Activated CD8-positive, alpha-beta memory T cell treated with anti-CD3 and anti-CD28 coated beads for 4 hours (primary cell): Measurements from ENCODE around the gene RETREG3.
A peak's percentile ranks its signal among the peaks of the same experiment; 100 is the strongest.
"Not testable (repeated sequence)": the region's sequence is repeated elsewhere in the genome, so short reads cannot be mapped to it uniquely, and the experiment has no call there.

Source experiments
- DNase-seq, 2 donors: peaks; one replicate each; pipeline ENCODE4 v3.0.0-alpha.2; 2020; ENCODE audit warnings: low read depth in 2 of 2

Gene RETREG3

DNA sequence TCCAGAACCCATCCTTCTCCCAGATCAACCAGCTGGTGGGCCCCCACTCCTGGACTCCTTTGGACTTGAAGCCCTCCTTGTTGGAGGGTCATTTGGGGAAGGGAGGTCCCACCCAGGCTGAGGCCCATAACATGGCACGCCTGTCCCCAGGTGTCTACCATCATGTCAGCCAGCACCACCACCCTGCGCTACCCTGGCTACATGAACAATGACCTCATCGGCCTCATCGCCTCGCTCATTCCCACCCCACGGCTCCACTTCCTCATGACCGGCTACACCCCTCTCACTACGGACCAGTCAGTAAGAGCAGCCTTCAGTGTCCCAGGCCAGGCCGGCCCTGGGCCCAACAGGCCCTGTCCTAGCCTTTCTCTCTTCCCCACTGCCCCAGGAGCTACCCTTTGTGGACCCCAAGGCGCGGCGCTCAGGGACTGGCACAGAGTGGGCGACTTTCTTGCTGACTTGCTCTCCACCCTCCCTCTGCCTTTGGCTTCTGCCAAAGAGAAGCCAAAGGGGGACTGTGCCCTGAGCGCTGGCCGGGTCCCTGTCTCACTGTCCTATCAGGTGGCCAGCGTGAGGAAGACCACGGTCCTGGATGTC lies 4.6 kb upstream of the RETREG3 start:
- no peak for DNase-seq

DNA sequence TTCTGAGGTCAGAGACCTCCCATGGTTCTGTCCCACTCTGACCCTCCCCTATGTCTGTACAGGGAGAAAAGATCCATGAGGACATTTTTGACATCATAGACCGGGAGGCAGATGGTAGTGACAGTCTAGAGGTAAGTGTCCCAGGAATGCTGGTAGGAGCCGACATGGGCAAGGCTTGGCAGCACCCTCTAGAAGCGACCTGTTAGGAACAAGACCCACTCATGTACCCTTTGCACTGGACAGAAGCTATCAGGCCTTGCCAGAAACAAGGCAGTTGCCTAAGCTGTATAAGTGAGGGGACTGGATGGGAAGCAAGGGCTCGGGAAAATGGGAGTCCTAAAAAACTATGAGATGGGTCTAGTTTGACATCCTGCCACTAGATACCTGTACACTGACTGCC lies 2.8 kb upstream of the RETREG3 start:
- no peak for DNase-seq

DNA sequence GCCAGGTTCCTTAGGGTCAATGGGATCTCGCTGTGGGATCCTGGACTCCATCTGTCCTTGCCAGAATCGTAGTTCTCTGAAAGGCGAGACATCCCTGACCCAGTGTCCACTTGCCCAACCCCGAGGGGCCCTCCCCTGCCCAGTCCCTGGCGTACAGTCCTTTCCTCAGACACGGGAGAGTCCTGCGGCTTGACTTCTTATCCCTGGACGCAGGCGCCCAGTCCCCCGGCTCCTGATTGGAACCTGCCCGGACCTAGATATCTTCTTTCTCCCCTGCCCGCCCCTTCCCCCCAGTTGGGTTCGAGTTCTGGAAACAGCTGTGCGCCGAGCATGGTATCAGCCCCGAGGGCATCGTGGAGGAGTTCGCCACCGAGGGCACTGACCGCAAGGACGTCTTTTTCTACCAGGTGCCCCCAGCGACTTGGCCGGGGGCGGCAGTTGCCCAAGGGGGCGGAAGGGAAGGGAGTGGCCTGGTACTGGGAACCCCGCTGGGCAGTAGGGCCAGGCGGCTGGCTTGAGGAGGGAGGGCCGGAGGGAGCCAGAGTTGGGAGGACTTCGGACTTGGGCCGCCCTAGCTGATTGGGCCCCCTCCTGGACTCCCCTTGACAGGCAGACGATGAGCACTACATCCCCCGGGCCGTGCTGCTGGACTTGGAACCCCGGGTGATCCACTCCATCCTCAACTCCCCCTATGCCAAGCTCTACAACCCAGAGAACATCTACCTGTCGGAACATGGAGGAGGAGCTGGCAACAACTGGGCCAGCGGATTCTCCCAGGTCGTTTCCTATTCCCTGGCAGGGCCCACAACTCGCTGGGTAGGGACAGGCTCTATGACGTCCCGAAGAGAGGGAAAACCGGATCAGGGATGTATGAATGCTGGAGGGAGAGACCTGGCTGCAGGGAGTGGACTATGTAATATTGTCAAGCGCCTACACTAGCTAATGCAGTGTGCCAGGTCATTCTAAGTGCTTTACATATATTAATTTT lies 934 bp upstream of the RETREG3 start:
- DNase-seq: not testable (repeated sequence)

DNA sequence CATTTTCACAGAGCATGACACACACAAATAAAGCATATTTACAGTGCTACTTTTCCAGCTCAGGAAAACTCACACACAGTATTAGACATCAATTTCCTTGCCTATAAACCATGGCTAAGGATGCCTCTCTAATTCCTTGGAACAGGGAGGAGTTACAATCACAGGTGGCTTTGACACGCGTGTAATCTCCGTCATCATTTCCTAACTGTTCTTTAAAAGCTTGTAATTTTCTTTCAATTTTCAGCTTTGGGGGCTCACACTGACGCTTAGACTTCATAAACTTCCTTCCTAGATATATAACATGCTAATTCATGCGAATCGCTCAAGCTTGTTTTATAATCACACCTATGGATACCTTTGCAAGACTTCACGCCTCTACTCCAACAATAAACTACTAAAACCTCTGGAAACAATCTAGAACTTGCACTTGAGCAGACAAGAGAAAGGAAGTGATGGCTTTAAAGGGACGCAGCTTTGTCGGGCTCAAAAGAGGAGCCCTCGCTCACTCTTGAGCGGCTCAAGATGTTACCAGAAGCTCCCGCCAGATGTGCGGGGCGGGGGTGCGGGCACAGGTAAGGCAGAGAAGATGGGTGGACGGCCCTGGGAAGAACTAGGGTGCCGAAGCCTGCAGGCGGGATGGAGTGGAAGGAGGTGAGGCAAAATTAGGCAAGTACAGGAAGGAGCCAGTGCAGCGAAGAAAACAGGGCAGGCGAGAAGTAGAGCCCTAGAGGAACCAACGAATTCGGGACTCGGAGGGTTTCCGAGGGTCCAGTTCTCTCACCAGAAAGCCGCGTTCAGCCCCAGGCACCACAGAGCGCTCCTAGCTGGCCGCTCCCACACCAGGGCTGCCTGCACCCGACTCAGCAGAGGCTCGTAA lies 631 bp downstream of the RETREG3 start:
- DNase-seq: peak in 1 of 2 donors; percentile 6

DNA sequence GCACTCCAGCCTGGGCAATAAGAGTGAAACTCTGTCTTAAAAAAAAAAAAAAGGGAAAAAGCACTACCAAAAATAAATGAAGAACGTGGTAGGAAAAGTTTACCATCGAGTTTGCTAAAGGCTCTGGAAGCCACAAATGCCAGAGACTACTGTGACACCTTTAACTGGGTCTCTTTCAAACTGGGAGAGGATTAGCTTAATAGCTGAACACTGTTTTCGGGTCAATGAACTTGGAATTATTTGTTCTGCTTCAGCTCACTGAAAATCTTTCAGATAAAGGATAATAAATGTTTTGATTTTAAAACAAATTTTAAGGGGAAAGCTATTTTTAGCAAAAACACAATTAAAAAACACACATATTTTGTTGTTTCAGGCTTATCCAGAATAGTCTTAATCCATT lies 1.4 kb downstream of the RETREG3 start:
- DNase-seq: no peak

DNA sequence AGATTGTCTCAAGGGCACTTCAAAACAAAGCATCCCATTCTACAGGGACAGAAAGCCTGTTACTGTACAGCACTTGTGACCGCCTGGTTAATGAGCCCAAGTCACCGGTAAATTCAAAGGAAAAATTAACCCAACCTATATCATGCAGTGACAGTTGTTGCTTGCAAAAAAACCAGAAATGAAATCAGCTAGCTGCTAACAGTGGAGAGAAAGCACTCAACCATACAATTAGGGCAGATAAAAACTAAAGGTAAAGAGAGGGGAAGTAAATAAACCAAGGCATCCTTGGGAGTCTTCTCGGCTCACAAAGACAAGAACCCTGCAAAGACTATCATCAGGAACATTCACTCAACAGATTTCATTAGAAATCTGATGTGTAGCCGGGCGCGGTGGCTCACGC lies 5.9 kb downstream of the RETREG3 start:
- no peak for DNase-seq

DNA sequence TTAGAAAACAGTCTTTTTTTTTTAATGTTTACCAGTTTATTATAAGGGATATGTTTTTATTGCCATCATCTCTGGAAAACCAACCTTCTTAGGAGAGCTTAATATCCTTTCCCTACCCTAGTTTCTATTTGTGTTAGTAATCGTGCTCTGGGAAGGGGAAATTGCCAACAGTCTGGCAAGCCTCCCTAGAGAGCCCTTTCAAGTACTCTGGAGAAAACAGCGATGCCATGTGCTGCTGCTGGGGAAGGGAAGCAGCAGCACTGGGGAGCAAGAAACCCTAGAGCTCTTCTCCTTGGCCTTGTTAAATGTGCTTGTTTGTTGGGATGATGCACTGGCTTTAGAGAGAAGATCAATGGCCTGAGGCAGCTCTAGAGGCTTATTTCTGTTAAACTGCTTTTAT lies 10.3 kb downstream of the RETREG3 start:
- no peak for DNase-seq

DNA sequence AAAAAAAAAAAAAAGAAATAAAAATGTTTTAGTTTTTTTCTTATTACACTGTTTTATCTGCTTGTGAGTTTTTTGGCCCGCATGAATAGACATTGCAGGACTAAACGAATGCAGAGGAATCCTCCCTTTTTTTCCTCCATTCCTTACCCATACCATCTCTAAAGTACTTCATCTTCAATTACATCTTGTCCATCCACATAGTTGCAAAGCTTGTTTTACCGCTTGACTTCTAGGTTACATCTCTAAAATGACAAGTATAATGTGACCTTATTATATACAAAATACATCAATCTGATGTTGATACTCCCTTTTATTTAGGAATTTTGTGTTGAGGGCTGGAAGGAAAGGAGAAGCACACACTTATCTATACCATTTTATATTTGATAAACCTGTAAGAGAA lies 12.8 kb downstream of the RETREG3 start:
- DNase-seq: no peak

DNA sequence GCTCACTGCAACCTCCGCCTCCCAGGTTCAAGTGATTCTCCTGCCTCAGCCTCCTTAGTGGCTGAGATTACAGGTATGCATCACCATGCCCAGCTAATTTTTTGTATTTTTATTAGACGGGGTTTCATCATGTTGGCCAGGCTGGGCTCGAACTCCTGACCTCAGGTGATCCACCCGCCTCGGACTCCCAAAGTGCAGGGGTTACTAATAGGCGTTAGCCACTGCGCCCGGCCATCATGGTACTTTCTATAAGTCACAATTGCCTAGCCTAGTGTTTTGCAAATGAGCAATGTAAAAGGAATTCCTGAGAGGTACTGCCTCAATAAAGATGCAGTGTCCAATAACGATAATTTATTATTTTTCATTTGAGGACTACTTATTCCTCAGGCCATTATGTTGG lies 17.8 kb downstream of the RETREG3 start:
- no peak for DNase-seq

DNA sequence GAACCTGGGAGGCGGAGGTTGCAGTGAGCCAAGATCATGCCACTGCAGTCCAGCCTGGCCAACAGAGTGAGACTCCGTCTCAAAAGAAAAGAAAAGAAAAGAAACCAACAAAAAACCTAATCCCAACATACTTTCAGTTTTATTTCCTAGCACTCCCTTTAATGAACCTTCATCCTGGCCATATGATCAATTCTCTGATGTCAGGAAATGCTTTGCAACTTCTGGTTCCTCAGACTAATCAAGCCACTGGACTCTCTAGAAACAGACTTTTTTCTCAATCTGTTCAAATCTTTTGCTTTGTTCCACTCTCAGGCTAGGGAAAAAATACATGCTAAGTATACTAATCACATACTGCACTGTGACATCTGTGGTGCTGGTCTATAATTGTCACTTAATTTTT lies 18.3 kb downstream of the RETREG3 start:
- DNase-seq: no peak

DNA sequence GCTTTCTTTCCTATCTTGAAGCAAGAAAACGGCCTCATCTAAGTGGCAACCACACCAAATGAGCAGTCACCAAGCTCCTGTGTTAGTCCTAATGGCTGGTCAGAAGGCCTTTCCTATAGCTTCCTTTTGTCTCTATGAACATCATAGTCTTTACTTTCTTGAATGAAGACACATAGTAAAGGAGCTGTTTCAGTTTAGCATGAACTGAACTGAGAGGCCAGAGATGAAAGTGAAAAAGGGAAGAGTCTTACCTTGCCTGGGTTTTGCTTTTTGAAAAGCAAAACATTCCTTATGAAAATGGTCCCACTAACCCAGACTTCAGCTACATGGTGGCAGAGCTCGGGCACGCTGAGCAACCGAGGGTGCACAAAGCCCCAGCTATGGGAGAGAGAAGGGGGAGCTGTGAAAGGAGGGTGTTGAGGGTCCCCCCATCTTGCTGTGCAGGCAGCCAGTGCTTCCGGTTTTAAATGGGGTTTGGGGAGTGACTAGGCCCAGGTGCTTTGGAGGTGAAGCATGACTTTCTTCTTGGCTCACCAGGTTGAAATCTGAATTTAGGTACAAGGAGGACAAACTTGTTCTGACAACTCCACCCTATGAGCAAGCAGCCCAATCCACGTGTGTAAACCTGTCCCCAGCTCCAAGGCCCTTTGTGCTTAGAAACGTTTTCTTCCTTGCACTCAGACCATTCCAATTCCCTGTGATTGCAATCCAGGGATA lies 22.5 kb downstream of the RETREG3 start:
- DNase-seq: no peak

DNA sequence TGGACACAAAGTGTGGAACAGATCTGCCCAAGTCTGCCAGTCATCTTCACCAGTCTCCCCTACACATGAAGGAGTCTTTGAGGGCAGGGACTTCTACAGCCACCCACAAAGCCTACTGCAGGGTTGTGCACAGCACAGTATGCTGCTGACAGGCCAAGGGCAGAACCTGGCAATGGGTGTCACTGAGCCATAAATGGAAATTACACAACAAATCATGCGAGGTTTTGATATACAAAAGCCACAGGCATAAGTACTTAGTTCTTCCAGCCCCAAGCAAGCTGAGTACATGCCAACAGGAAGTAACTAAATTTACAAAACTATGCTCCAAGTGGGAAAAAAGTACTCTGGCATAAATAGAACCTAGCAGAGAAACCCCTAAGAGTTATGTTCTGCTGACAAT lies 23.8 kb downstream of the RETREG3 start:
- no peak for DNase-seq

DNA sequence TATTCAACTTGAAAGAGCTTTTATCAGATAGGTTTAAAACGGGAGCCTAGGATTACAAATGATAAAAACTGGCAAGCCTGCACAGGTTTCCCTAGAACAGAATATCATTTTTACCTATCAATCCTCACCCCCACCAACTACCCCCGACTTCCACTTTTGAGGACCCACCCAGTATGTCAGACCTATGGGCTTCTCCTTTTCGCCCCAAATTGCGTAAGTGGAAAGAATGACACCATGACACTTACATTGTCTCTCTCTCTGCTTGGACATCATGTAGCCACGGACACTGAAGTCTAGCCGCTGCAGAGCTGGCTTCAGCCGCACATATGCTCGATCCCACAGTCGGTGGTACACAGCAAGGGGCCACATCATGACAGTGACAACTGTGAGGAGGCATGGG lies 24.3 kb downstream of the RETREG3 start:
- no peak for DNase-seq

DNA sequence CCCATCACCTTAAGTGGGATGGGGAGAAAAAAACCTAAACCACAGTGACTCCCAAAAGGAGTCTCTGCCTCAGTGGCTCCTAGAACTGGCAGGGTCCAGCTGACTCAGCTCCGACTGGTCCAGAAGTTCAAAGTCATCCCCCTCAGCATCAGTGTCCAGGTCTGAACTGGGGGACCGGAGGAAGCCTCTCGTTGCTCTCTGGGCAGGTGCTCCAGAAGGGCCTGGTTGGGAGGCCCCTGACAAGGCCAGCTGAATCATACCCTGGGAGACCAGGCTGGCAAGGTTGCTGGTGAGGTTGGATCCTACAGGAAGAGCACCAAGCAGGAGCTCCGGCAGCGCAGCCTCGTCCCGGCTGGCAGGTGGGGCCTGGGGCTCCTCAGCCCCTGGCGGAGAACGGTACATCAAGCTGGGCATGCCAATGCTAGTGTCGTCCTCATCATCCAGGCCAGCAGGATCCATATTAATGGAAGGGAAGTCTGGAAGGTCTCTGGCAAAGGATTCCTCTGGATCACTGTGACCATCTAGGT lies 27.4 kb downstream of the RETREG3 start:
- DNase-seq: no peak

DNA sequence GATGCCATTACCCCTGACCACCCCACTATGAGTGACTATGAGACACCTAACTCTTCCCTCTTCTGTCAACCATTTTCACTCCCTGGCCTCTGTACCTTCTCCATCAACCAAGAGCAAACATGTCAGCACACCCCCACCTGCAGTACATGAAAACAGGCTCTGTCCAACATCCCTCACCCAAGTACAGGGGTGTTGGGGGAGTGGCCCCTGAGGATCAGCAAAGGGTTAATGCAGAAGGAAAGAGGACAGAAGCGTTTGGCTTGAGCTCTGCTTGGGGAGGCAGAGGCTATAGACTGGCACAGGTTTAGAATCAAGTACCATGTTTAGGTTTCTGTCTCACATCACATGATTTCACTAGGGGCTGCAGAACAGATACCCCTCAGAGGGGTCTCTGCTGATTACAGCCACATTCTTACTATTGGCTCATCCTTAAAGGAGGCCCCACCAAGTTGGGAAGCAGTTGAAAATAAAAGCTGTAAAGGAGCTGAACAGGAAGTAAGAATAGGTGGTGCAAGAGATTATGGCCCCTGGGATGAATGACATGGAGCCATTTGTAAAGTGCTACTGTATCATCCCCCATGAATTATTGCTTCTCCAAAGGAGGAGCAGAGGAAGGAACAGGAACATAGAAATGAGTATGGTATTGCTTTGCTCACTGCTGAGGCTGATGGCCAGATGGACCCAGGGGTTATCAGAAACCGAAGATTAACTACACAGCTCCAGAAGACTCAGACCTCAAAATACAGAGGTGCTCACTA lies 29.2 kb downstream of the RETREG3 start:
- no peak for DNase-seq

DNA sequence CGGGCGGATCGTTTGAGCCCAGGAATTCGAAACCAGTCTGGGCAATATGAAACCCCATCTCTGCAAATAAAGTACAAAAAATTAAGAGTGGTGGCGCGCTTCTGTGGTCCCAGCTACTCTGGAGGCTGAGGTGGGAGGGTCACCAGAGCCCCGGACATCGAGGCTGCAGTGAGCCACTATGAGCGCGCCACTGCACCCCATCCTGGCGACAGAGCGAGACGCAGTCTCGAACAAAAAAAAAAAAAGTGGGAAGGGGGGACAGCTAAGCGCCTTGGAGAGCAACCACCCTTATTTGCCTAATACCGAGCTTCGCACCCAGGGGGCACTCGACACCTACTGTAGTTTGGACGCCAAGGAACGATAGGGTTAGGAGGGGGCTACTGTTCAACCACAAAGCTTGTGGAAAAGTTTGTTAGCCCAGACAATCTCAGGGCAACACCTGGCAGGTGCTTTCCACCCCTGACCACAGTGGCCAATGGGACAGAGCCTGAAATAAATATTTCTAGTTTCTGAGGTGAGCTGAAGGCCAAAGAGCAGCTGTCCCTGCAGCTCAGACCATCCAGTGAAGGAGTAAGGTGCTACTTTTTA lies 30.8 kb downstream of the RETREG3 start:
- DNase-seq: peak in 1 of 2 donors; percentile 49

DNA sequence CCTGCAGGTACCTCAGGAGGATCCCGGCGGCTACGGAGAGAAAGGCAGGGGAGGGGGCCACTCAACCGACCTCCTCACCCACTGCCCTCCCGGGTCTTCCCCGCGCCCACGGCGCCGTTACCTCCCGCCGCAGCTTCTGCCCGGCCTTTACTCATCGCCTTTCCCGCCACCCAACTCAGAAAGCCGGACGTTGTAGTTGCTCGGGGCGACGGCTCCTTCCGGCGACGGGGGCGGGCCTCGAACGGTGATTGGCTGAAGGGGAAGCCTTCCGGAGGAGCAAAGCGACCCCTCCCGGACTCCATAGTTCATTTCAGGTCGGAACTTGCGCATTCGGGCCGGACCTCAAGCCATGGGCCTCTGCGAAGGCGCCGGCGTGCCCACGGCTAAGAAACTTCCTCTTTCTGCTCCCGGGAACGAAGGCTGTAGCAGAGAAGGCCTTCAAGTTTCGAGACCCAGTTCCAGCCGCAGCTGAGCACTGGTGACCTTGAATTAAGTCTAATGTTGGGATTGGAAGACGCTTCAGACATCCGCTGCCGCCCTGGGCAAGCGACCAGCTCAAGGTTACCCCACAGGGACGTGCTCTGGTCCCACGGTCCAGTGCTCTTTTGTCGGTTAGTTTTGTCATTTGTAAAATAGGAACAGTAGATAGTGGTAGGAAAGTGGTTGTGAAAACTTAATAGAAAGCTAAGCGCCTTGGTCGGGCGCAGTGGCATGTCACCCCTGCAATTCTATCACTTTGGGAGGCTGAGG lies 31.5 kb downstream of the RETREG3 start, which contains the start of gene PSMC3IP:
Gene PSMC3IP (minus strand): TSS at position 198 of the 750 bp plus-strand sequence. CDS start 43 bp downstream, at position 155.
- peak; percentile 85 to 86 for DNase-seq

DNA sequence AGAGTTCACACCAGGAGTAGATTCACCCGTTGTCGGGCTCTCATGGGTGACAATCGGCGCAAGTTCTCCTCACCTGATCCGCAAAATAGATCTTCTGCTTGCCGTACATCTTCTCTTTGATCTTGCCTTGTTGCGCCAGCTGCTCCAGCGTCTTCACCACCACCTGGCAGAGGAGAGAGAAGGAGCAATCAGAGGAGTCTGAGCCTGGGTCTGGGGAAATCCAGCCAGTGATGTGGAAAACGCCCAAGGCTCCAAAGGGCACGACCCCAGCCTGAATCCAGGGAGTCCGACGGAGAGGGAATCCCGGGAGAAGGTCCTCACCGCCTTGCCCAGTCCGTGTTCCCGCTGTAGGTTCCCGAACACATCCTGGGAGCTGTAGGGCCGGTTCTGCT lies 32.0 kb downstream of the RETREG3 start:
- no peak for DNase-seq

DNA sequence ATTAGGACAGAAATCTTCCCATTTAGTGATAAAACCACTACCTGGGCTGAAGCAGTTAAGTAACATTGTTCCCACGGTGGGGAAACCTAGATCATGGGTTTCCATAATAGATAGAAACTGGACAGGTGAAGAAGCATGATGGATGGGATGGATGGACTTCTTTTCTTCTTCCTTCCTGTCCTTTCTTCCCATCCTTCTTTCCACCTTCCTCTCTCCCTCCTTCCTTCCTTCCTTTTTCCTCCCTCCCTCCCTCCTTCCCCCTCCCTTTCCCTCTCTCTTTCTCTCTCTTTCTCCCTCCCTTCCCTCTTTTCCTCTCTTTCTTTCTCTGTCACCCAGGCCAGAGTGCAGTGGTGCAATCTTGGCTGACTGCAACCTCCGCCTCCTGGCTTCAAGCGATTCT lies 34.7 kb downstream of the RETREG3 start:
- no peak for DNase-seq
